ENCODE results near the gene SLC38A5.

Gene SLC38A5

GRCh38 chrX:48514868-48515460 lies 44.9 kb upstream of the SLC38A5 start:
- no peak overlapping the region for H4K8ac ChIP-seq (ENCODE audit: low read depth, low read length)
- H3K4me3 ChIP-seq (ENCODE audit: low read length), result no peak overlapping the region
- H2BK15ac ChIP-seq (replicated peaks; ENCODE audit: low read depth), result no peak overlapping the region
- no peak overlapping the region for H3K23ac ChIP-seq (ENCODE audit: low read length)
- H3K56ac ChIP-seq (ENCODE audit: low read length), result no peak overlapping the region
- no peak overlapping the region for H2BK120ac ChIP-seq (ENCODE audit: low read depth, low read length)
- no peak overlapping the region for H3K4me2 ChIP-seq (ENCODE audit: low read length)
- H2AK5ac ChIP-seq (ENCODE audit: low read length), result no peak overlapping the region
- no peaks in the 10 kb centered on the region for H3K79me1 ChIP-seq (ENCODE audit: low read length)
- H3K79me2 ChIP-seq (ENCODE audit: control insufficient read depth, insufficient read depth, low read length), result no peaks in the 10 kb centered on the region
- H3K4me1 ChIP-seq (ENCODE audit: control insufficient read depth, low read depth, low read length), result no peaks in the 10 kb centered on the region
- no peaks in the 10 kb centered on the region for H3K36me3 ChIP-seq (ENCODE audit: control insufficient read depth, insufficient read depth, low read length)
- no peak overlapping the region for H3K18ac ChIP-seq (ENCODE audit: low read length)
- no peak overlapping the region for H3K9ac ChIP-seq (ENCODE audit: low read length)
- DNase-seq, result no peak
- H2BK5ac ChIP-seq (ENCODE audit: low read length), result no peak overlapping the region
- H4K5ac ChIP-seq (ENCODE audit: low read length), result no peak overlapping the region
- H3K27me3 ChIP-seq (ENCODE audit: insufficient read depth, low read length, poor library complexity), result no peaks in the 10 kb centered on the region
- WGBS (ENCODE audit: extremely low coverage, insufficient coverage, low lambda C conversion rate), result no CpG with 5 or more reads among the region's 9 CpGs
- no peak overlapping the region for H3K27ac ChIP-seq (ENCODE audit: low read depth, low read length)
- H3K4ac ChIP-seq (ENCODE audit: low read depth, low read length), result no peak overlapping the region

DNA sequence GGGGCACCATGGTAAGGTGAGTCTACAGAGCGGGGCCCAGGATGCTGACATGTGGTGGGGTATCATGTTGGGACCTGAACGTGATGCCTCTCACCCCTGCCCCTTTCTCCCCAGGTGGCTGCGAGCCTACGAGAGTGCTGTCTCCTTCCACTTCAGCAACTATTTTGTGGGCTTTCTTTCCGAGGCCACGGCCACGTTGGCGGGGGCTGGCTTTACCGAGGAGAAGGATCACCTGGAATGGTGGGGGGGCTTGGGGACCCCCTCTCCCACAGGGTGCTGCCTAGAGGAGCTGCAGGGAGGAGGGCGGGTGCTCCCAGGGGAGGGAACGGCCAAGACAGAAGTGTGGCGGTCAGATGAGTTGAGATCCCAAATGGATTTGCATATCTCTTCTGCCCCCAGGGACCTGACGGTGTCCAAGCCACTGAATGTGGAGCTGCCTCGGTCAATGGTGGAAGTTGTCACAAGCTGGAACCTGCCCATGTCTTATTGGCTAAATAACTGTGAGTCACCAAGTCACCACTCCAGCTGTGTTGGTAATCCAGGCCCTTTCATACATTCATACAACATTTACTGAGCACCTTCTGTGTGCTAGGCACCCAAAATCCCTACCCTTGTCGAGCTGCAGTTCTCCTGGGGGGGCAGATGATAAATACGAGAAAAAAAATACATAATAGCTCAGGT lies 44.2 kb upstream of the SLC38A5 start:
- no peak overlapping the region for H2AK5ac ChIP-seq (ENCODE audit: low read length)
- no peak overlapping the region for H3K18ac ChIP-seq (ENCODE audit: low read length)
- H3K23ac ChIP-seq (ENCODE audit: low read length), result no peak overlapping the region
- WGBS (ENCODE audit: extremely low coverage, insufficient coverage, low lambda C conversion rate), result no CpG with 5 or more reads among the region's 16 CpGs
- no peak overlapping the region for H4K8ac ChIP-seq (ENCODE audit: low read depth, low read length)
- no peaks in the 10 kb centered on the region for H3K79me2 ChIP-seq (ENCODE audit: control insufficient read depth, insufficient read depth, low read length)
- no peak overlapping the region for H3K56ac ChIP-seq (ENCODE audit: low read length)
- no peak overlapping the region for H2BK5ac ChIP-seq (ENCODE audit: low read length)
- H4K5ac ChIP-seq (ENCODE audit: low read length), result no peak overlapping the region
- H3K4me3 ChIP-seq (ENCODE audit: low read length), result no peak overlapping the region
- DNase-seq, result no peak
- H3K79me1 ChIP-seq (ENCODE audit: low read length), result no peaks in the 10 kb centered on the region
- no peak overlapping the region for H3K9ac ChIP-seq (ENCODE audit: low read length)
- H3K27me3 ChIP-seq (ENCODE audit: insufficient read depth, low read length, poor library complexity), result no peaks in the 10 kb centered on the region
- H3K4ac ChIP-seq (ENCODE audit: low read depth, low read length), result no peak overlapping the region
- no peak overlapping the region for H2BK15ac ChIP-seq (replicated peaks; ENCODE audit: low read depth)
- no peak overlapping the region for H3K27ac ChIP-seq (ENCODE audit: low read depth, low read length)
- no peak overlapping the region for H2BK120ac ChIP-seq (ENCODE audit: low read depth, low read length)
- no peak overlapping the region for H3K4me2 ChIP-seq (ENCODE audit: low read length)
- no peaks in the 10 kb centered on the region for H3K36me3 ChIP-seq (ENCODE audit: control insufficient read depth, insufficient read depth, low read length)
- H3K4me1 ChIP-seq (ENCODE audit: control insufficient read depth, low read depth, low read length), result no peaks in the 10 kb centered on the region

DNA sequence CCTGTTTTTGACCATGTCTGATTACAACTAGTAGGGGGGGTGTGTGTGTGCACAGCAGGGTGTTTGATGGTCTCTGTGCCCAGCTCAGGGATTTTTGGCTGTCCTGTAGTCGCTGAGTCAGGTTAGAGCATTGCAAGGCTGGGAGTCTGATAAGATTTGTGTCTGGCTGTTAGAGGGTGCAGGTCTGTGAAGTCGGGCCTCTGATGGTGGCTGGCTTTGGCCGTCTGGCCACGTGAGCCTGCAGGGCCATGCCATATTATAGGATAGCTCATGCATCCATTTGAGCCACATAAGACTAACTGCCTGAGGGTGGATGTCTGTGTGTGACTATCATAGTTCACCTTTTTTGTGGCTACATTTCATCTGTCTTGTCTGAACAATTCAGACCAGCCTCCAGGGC lies 43.6 kb upstream of the SLC38A5 start:
- no peak overlapping the region for H2AK5ac ChIP-seq (ENCODE audit: low read length)
- H3K4me2 ChIP-seq (ENCODE audit: low read length), result no peak overlapping the region
- H3K56ac ChIP-seq (ENCODE audit: low read length), result no peak overlapping the region
- no peaks in the 10 kb centered on the region for H3K4me1 ChIP-seq (ENCODE audit: control insufficient read depth, low read depth, low read length)
- H4K8ac ChIP-seq (ENCODE audit: low read depth, low read length), result no peak overlapping the region
- no peak overlapping the region for H3K4ac ChIP-seq (ENCODE audit: low read depth, low read length)
- no peak overlapping the region for H2BK15ac ChIP-seq (replicated peaks; ENCODE audit: low read depth)
- no peaks in the 10 kb centered on the region for H3K79me2 ChIP-seq (ENCODE audit: control insufficient read depth, insufficient read depth, low read length)
- H3K27me3 ChIP-seq (ENCODE audit: insufficient read depth, low read length, poor library complexity), result no peaks in the 10 kb centered on the region
- H3K36me3 ChIP-seq (ENCODE audit: control insufficient read depth, insufficient read depth, low read length), result no peaks in the 10 kb centered on the region
- no peak overlapping the region for H2BK120ac ChIP-seq (ENCODE audit: low read depth, low read length)
- no CpG with 5 or more reads among the region's 4 CpGs for WGBS (ENCODE audit: extremely low coverage, insufficient coverage, low lambda C conversion rate)
- no peak overlapping the region for H3K9ac ChIP-seq (ENCODE audit: low read length)
- H2BK5ac ChIP-seq (ENCODE audit: low read length), result no peak overlapping the region
- no peak overlapping the region for H3K27ac ChIP-seq (ENCODE audit: low read depth, low read length)
- no peak overlapping the region for H3K23ac ChIP-seq (ENCODE audit: low read length)
- H3K4me3 ChIP-seq (ENCODE audit: low read length), result no peak overlapping the region
- H4K5ac ChIP-seq (ENCODE audit: low read length), result no peak overlapping the region
- no peak overlapping the region for H3K18ac ChIP-seq (ENCODE audit: low read length)
- H3K79me1 ChIP-seq (ENCODE audit: low read length), result no peaks in the 10 kb centered on the region
- no peak for DNase-seq

DNA sequence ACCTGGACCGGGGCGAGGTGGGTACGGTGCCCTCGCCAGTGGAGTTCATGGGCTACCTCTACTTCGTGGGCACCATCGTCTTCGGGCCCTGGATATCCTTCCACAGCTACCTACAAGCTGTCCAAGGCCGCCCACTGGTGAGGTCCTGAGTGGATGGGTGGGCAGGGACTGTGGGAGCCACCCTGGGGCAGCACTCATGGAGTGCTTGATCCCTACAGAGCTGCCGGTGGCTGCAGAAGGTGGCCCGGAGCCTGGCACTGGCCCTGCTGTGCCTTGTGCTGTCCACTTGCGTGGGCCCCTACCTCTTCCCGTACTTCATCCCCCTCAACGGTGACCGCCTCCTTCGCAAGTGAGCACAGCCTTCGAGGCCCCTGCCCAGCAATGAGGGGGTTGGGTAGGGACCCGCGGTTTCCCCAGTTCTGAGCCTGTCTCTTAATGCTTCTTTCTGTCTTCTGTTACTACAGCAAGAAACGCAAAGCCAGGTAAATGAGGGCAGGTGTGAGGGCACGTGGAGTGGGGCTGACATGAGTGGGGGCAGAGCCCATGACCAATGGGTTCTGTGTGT lies 42.4 kb upstream of the SLC38A5 start:
- H2BK15ac ChIP-seq (replicated peaks; ENCODE audit: low read depth), result no peak overlapping the region
- no peak overlapping the region for H3K4ac ChIP-seq (ENCODE audit: low read depth, low read length)
- H3K18ac ChIP-seq (ENCODE audit: low read length), result no peak overlapping the region
- no peak overlapping the region for H4K5ac ChIP-seq (ENCODE audit: low read length)
- no peaks in the 10 kb centered on the region for H3K79me1 ChIP-seq (ENCODE audit: low read length)
- no peaks in the 10 kb centered on the region for H3K27me3 ChIP-seq (ENCODE audit: insufficient read depth, low read length, poor library complexity)
- no peak overlapping the region for H3K56ac ChIP-seq (ENCODE audit: low read length)
- H3K79me2 ChIP-seq (ENCODE audit: control insufficient read depth, insufficient read depth, low read length), result no peaks in the 10 kb centered on the region
- H2AK5ac ChIP-seq (ENCODE audit: low read length), result no peak overlapping the region
- H2BK120ac ChIP-seq (ENCODE audit: low read depth, low read length), result no peak overlapping the region
- no peaks in the 10 kb centered on the region for H3K4me1 ChIP-seq (ENCODE audit: control insufficient read depth, low read depth, low read length)
- no peak overlapping the region for H3K27ac ChIP-seq (ENCODE audit: low read depth, low read length)
- H3K4me3 ChIP-seq (ENCODE audit: low read length), result no peak overlapping the region
- no peak overlapping the region for H4K8ac ChIP-seq (ENCODE audit: low read depth, low read length)
- no peak for DNase-seq
- WGBS (ENCODE audit: extremely low coverage, insufficient coverage, low lambda C conversion rate), result no CpG with 5 or more reads among the region's 20 CpGs
- no peak overlapping the region for H3K23ac ChIP-seq (ENCODE audit: low read length)
- no peak overlapping the region for H3K4me2 ChIP-seq (ENCODE audit: low read length)
- H2BK5ac ChIP-seq (ENCODE audit: low read length), result no peak overlapping the region
- H3K36me3 ChIP-seq (ENCODE audit: control insufficient read depth, insufficient read depth, low read length), result no peaks in the 10 kb centered on the region
- no peak overlapping the region for H3K9ac ChIP-seq (ENCODE audit: low read length)

DNA sequence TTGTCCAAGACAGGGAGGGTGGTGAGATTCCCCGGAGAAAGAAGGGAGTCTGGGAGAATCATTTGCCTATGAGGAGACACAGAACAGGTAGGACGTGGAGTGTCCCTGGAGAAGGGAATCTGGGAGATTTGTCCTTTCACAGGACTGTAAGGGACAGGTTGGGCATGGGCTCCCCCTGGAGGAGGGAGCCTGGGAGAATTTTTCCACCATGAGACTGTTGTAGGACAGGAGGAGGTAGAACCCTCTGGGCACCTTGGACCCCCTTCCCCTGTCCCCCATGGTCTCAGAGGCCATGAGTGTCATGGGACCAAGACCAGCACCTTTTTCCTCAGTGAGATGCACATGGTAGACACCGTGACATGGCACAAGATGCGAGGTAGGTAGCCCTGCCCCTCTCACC lies 41.5 kb upstream of the SLC38A5 start:
- H3K23ac ChIP-seq (ENCODE audit: low read length), result no peak overlapping the region
- H3K79me1 ChIP-seq (ENCODE audit: low read length), result no peaks in the 10 kb centered on the region
- WGBS (ENCODE audit: extremely low coverage, insufficient coverage, low lambda C conversion rate), result no CpG with 5 or more reads among the region's 4 CpGs
- H3K9ac ChIP-seq (ENCODE audit: low read length), result no peak overlapping the region
- no peak overlapping the region for H3K4me3 ChIP-seq (ENCODE audit: low read length)
- H3K36me3 ChIP-seq (ENCODE audit: control insufficient read depth, insufficient read depth, low read length), result no peaks in the 10 kb centered on the region
- no peak overlapping the region for H3K18ac ChIP-seq (ENCODE audit: low read length)
- H4K8ac ChIP-seq (ENCODE audit: low read depth, low read length), result no peak overlapping the region
- no peak overlapping the region for H4K5ac ChIP-seq (ENCODE audit: low read length)
- H3K4ac ChIP-seq (ENCODE audit: low read depth, low read length), result no peak overlapping the region
- no peak overlapping the region for H2AK5ac ChIP-seq (ENCODE audit: low read length)
- H2BK5ac ChIP-seq (ENCODE audit: low read length), result no peak overlapping the region
- no peak overlapping the region for H3K4me2 ChIP-seq (ENCODE audit: low read length)
- no peaks in the 10 kb centered on the region for H3K4me1 ChIP-seq (ENCODE audit: control insufficient read depth, low read depth, low read length)
- no peak overlapping the region for H2BK15ac ChIP-seq (replicated peaks; ENCODE audit: low read depth)
- H2BK120ac ChIP-seq (ENCODE audit: low read depth, low read length), result no peak overlapping the region
- DNase-seq, result peak; percentile 41
- no peaks in the 10 kb centered on the region for H3K27me3 ChIP-seq (ENCODE audit: insufficient read depth, low read length, poor library complexity)
- H3K79me2 ChIP-seq (ENCODE audit: control insufficient read depth, insufficient read depth, low read length), result no peaks in the 10 kb centered on the region
- H3K56ac ChIP-seq (ENCODE audit: low read length), result no peak overlapping the region
- no peak overlapping the region for H3K27ac ChIP-seq (ENCODE audit: low read depth, low read length)

All from mesendoderm (in vitro differentiated cells).